Umbilical cord (tissue), 2 donors: ENCODE measurements around the gene SPTBN4. TPM values are rescaled to one million over a fixed set of nuclear protein-coding genes. Genes with fewer than 3 reads are reported as not detected.
"Not testable (repeated sequence)": the region's sequence is repeated elsewhere in the genome, so short reads cannot be mapped to it uniquely, and the experiment has no call there.

Experiments
- DNase-seq: peaks from one replicate; pipeline ENCODE4 v3.0.0-alpha.2; 2015; ENCODE audit warnings: low spot score
- total RNA-seq: library from RNA; depleted of rRNA; stranded (reverse); fragments of >200 nt; gene quantifications from one replicate; pipeline ENCODE4 v1.2.3, GENCODE V29; 2014; ENCODE audit warnings: low replicate concordance; ENCODE audit not compliant: insufficient read depth

The SPTBN4 gene
- total RNA-seq, 1 donor from 2014 or later = 5.8 TPM

DNA sequence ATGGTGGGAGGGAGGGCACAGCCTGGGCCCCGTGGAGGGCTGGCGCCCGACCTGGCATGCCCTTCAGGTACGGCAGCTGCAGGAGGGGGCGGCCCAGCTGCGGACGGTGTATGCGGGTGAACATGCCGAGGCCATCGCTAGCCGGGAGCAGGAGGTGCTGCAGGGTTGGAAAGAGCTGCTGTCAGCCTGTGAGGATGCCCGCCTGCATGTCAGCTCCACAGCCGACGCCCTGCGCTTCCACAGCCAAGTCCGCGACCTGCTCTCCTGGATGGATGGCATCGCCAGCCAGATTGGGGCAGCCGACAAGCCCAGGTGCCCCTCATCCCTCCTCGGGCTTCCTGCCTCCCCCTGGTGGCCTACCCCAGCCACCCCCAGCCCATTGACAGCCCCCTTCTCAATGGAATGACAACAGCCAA, 93.3 kb downstream of the SPTBN4 start:
- DNase-seq = no peak

DNA sequence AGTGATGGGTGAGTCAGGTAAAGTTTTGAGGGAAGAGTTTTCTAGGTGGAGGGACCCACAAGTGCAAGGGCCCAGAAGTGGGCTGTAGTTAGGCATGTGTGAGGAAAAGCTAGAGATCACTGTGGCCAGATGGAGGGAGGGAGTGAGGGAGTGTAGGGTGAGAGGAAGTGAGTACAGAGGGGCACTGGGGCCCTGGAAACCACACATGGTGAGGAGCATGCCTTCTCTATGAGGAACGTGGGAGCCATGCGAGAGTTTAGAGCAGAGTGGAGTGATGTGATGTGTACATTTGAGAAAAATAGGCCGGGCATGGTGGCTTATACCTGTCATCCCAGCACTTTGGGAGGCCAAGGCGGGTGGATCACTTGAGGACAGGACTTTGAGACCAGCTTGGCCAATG, 95.1 kb downstream of the SPTBN4 start:
- no peak for DNase-seq

DNA sequence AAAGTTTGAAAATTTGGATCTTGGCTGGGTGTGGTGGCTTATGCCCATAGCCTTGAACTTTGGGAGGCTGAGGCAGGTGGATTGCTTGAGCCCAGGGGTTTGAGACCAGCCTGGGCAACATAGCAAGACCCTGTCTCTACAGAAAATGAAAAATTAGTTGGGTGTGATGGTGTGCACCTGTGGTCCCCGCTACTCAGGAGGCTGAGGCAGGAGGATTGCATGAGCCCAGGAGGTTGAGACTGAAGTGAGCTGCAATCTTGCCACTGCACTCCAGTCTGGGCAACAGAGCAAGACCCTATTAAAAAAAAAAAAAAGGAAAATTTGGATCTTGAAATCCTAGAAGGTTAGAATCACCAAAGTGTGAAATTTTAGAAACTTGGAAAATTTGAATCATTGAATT, 97.7 kb downstream of the SPTBN4 start:
- DNase-seq = not testable (repeated sequence)

DNA sequence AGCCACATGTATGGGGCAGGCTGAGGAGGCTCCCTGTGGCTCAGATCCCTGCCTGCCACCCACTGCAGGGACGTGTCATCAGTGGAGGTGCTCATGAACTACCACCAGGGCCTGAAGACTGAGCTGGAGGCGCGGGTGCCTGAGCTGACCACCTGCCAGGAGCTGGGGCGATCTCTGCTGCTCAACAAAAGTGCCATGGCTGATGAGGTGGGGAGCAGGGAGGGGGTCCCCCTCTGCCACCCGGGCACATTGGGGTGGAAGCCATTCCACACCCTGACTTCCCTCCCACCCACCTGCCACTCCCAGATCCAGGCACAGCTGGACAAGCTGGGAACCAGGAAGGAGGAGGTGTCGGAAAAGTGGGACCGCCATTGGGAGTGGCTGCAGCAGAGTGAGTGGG, 98.6 kb downstream of the SPTBN4 start:
- no peak for DNase-seq

DNA sequence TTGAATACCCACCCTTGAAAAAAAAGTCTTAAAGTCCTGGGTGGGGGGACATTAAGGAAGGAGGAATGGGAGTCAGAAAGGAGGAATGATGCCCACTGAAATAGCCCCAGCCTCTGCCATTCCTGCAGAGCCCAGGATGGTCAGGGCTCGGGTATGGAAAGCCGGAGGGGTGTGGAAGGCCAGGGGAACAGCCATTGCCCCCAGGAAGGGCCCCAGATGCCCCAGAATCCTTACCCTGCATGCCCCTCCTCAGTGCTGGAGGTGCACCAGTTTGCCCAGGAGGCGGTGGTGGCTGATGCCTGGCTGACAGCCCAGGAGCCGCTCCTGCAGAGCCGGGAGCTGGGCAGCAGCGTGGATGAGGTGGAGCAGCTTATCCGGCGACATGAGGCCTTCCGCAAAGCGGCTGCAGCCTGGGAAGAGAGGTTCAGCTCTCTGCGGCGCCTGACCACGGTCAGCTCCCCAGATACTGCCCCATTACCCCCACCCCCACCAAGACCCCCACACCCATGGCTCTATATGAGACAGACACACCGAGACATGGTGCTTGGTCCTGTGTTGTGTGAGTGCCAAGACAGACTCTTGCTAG, 99.2 kb downstream of the SPTBN4 start:
- no peak for DNase-seq

DNA sequence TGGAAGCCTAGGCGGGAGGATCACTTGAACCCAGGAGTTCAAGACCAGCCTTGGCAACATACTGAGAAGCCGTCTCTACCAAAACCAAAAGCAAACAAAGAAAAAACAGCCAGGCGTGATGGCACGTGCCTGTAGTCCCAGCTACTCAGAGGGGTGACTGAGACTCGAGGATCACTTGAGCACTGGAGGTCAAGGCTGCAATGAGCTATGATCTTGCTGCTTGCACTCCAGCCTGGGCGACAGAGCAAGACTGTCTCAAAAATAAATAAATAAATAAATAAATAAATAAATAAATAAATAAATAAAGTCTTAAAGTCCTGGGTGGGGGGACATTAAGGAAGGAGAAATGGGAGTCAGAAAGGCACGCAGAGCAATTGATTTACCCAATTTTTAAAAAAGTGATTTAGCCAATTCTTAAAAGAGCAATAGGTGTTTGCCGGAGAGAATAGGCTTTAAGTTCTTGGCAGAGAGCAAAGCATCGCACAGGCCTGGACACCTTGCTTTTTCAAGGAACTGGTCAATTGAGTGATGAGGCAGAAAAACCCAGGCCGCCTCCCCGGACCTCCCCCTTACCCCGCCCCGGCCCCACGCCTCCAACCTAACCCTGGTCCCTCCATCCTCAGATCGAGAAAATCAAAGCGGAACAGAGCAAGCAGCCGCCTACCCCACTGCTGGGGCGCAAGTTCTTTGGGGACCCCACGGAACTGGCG, 100.4 kb downstream of the SPTBN4 start:
- no peak for DNase-seq

DNA sequence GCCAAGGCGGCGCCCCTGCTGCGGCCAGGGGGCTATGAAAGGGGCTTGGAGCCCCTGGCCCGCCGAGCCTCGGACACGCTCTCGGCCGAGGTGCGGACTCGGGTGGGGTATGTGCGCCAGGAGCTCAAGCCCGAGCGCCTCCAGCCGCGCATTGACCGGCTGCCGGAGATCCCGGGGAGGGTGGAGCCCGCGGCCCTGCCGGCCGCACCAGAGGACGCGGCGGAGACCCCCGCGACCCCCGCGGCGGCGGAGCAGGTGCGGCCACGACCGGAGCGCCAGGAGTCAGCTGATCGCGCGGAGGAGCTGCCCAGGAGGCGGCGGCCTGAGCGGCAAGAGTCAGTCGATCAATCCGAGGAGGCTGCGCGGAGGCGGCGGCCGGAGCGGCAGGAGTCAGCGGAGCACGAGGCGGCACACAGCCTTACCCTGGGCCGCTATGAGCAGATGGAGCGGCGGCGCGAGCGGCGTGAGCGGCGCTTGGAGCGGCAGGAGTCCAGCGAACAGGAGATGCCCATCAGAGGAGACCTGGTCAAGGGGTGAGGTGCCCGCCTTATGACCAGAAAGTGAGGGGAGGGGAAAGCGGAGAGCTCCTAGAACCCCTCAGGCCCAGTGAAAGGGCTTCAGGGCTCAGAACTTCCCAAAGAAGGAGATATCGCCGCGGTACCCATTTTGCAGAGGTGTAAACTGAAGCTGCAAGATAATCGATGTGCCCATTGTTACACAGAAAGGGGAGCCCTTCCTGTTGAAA, 101.1 kb downstream of the SPTBN4 start:
- DNase-seq = no peak

DNA sequence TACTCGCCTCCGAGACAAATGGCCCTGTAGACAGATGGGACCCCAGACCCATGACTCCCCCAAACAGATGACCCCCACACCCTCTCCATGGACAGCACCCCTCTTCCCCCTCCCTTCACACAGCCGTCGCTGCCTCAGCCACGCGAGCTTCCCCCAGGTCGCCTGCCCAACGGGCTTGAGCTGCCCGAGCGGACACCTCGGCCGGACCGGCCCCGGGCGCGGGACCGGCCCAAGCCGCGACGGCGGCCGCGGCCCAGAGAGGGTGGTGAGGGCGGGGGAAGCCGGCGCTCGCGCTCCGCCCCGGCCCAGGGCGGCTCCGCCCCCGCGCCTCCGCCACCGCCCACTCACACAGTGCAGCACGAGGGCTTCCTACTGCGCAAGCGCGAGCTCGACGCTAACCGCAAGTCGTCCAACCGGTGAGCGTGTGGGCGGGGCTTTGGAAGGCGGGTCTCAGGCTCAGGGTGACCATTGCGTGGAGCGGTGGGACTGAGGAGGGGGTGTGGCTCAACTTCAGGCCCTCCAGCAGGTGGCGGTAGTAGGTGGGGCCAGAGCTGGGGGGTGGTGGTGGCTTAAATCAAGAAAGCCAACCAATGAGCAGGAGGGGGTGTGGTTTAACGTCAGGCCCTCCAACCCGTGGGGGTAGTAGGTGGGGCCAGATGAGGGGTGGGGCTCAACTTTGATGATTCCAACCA, 103.7 kb downstream of the SPTBN4 start:
- DNase-seq = peak; percentile 98

DNA sequence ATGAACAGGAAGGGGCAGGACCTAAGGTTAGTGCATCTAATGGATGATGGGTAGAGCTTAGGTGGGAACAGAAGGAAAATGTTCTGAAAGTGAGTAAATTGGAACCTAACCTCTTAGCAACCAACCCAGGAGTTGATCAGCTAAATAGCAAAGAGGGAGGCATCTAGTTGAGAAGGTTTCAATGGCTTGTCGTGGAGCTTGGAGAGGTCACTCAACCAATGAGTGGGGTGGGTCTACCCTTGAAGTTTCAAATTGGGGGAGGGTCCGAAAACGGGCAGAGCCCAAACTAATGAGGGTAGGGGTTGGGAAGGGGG, 104.2 kb downstream of the SPTBN4 start:
- no peak for DNase-seq

DNA sequence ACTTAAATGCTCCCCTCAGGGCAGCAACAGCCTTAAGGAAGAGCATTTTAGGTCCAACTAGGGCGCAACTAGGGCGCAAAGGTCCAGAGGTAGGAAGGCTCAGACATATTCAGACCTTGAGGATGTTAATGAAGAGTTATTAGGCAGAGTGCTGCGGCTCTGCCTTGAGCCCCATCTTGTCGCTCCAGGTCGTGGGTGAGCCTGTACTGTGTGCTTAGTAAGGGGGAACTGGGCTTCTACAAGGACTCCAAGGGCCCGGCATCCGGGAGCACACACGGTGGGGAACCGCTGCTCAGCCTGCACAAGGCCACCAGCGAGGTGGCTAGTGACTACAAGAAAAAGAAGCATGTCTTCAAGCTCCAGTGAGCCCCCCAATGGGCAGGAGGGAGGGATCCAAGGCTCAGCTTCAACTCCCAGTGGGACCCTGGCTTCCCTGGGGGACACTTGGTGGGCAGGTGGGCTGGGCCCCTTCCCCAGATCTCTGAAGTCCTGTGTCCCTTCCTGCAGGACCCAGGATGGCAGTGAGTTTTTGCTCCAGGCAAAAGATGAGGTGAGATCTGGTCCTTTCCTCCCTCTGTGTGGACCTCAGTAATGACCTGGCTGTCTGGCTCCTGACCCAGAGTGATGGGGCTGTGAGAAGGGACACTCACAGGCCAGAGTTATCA, 105.2 kb downstream of the SPTBN4 start:
- DNase-seq = no peak

DNA sequence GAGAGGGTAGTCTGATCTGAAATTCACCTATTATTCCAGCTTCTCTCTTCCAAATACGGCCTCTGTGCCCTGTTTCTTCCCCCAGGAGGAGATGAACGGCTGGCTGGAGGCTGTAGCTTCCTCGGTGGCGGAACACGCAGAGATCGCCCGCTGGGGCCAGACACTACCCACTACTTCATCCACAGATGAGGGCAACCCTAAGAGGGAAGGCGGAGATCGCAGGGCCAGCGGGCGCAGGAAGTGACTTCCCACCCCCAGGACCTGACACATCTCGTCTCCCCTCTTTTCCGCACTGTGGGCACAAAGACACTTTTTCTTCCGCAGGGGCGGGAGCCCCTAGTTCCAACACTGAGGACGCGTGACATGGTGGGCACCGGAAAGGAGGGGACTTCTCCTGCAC, 108.5 kb downstream of the SPTBN4 start:
- no peak for DNase-seq

DNA sequence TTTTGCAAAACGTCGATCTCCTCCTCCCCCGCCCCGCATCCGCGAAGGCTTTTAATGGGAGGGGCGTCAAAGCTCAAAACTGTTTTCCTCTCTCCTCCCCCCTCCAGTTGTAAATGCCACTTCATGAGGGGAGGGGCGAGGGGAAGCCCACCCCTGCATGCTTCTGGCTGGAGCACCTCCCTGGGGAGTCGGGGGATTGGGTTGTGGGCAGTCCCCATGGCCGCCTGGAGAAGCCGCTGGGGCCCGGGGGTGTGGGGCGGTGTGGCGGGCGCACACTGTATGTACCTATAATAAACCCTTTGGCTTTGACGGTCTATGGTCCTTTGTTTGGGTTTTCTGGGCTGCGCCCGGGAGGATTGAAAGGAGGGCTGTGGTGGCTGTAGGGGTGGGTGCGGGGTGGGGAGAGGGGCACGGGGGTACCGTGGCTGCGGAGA, 109.4 kb downstream of the SPTBN4 start:
- peak; percentile 36 for DNase-seq

DNA sequence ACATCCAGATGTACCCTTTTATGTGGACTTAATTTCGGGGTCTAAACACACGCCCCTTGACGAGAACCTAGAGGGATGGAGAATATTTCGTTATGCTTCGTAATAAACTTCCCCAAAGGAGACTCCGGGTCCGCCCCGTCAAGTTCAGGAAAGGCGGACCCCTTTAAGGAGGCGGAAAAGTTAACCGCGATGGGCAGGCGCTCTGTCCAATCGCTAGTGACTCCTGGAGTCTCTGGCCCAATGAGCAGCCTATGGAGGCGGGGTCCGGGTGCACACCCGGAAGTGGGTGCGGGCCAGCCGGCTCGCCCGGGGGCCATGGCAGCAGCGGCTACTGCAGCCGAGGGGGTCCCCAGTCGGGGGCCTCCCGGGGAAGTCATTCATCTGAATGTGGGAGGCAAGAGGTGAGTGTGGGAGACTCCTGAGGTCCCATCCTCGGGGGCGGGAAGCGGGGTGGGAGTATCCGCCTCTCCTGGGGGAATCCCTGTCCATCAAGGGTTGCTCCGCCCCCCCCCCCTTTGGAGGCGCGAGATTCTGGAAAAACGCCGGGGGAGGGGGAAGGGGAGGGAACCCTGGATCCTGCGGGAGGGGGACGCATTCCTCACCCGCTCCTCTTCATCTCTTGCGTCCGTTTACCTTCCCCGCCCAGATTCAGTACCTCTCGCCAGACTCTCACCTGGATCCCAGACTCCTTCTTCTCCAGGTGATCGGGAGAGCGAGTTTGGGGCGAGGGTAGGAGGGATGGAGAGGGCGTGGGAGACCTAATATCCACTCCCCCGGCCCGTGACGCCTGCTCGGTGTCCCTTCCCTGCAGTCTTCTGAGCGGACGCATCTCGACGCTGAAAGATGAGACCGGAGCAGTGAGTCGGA, 110.0 kb downstream of the SPTBN4 start, which contains the start of gene SHKBP1:
SHKBP1 (plus strand) TSS at position 289 of the 867 bp plus-strand sequence; CDS start at position 316, 27 bp downstream.
- peak; percentile 98 for DNase-seq

DNA sequence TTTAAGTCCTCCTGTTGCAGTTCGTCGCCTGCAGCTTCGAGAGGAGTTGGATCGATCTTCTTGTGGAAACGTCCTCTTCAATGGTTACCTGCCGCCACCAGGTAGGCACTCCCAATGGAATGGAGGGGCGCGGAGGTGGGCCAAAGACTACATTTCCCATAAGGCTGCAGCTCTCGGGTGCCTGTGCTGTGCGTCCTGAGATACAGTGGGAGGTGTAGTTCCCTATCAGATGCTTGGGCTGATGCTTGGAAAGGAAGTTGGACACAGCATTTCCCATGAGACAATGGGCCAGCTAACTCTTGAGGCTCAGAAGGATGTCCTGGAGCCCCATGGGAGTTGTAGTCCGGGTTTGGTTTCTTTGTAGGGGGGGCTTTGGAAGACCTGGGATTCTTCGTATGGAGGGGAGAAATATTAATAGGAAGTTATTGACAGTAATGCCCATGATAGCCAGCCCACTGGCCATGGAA, 111.7 kb downstream of the SPTBN4 start:
- DNase-seq = peak; percentile 62

DNA sequence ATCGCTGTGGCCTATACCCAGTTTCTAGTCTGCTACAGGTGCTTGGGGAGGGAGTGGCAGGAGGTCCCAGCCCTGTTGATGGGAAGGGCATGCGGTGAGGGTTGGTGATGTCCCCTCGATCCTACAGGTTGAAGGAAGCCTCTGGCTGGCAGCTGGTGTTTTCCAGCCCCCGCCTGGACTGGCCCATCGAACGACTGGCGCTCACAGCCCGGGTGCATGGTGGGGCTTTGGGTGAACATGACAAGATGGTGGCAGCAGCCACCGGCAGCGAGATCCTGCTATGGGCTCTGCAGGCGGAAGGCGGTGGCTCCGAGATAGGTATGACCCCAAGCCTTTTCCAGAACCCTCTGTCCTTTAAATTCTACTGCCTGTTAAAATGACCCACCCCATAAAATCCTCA, 113.8 kb downstream of the SPTBN4 start:
- DNase-seq = no peak

DNA sequence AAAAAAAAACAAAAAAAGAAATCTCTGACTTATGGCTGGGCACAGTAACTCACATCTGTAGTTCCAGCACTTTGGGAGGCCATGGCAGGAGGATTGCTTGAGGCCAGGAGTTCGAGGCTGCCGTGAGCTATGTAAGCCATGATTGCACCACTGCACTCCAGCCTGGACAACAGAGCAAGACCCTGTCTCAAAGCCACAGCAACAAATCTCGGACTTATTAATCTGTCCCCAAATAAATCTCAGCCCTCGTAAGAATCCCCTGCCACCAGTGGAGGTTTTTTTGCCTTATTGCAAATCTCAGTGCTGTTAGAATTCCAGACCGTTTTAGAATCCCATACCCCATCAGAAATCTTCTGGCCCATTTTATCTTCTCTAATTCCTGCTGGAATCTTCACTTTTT, 114.7 kb downstream of the SPTBN4 start:
- no peak for DNase-seq

DNA sequence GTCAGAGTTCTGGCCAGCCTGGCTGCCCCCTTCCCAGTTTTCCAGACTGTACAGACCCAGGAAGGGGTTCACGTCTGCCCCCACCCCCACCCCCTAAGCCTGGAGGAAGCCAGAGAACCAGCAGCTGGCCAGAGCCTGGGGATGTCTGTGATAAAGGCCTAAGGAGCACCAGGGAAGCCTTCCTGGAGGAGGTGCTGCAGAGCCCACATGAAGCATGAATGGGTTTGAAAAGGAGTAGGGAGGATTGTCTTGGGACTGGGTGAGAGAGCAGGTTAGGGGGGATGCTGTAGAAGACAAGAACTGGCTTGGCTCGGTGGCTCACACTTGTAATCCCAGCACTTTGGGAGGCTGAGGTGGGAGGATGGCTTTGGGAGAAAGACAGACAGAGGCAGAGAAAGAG, 115.7 kb downstream of the SPTBN4 start:
- no peak for DNase-seq

DNA sequence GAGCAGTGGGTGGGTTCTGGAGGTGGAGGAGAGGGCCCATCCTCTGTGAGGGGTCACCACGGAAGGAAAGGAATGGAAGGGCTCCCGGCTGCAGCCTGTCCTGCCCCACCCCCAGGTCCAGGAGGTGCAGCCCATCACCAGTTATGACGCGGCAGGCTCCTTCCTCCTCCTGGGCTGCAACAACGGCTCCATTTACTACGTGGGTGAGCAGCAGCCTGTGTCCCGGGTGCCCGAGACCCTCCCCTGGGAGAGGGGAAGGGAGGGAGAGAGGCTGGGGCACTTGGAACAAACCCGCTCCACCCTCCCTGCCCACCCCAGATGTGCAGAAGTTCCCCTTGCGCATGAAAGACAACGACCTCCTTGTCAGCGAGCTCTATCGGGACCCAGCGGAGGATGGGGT, 116.5 kb downstream of the SPTBN4 start:
- no peak for DNase-seq

DNA sequence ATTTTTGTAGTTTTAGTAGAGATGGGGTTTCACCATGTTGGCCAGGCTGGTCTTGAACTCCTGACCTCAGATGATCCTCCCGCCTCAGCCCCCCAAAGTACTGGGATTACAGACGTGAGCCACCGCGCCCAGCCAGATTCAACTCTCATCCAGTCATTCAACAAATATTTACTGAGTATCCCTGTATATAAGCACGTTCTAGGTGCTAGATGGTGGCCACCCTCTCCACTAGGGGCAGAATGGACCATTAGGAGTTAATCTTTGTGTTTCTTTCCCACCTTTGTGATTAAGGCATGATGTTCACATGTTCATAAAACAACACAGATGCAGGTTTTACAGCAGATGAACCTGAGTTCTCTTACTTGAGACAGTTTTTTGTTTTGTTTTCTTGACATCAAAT, 117.2 kb downstream of the SPTBN4 start:
- DNase-seq = no peak

DNA sequence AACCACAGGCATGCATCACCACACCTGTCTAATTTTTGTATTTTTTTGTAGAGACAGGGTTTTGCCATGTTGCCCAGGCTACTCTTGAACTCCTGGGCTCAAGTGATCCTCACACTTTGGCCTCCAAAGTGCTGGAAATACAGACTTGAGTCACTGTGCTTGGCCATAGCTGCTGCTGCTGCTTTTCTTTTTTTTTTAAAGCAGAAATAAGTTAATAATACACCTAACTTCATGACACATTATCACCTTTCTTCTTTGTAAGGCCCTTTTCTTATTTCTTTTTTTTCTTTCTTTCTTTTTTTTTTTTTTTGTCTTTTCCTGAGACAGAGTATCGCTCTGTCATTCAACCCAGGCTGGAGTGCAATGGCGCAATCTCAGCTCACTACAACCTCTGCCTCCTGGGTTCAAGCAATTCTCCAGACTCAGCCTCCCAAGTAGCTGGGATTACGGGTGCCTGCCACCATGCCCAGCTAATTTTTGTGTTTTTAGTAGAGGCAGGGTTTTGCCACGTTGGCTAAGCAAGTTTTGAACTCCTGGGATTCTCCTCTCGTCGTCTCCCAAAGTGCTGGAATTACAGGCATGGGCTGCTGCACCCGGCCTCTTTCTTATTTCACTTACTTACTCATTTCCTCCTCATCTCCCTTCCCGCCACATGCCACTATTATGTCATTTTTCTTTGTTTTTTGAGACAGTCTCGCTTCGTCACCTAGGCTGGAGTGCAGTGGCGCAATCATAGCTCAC, 118.6 kb downstream of the SPTBN4 start:
- DNase-seq = no peak
